ENCODE data around the gene THEMIS. TPM values are rescaled to one million over a fixed set of nuclear protein-coding genes. Genes with fewer than 3 reads are reported as not detected.

The THEMIS gene
- total RNA-seq, 1 donor from 2014 or later = 0.37 TPM

DNA sequence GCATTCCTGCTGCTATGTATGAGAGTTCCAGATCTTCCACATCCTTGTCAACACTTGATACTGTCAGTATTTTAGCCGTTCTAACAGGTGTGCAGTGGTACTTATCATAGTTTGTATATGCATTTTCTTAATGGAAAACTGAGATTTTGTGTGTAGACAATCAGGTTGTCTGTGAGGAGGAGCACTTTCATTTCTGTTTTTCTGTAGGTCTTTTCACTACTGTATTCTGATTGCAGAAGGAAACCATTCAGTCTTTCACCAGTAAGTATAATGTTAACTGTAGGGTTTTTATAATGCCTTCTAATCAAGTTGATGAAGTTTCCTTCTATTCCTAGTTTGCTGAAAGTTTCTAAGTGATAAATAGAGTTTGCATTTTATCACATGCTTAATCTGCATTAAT is 216.4 kb downstream of the THEMIS start:
- ATAC-seq = no peak
- intact Hi-C loops (cut with micrococcal nuclease) = no loop called here
- DNase-seq = no peak

All from left ventricle myocardium superior (tissue), 1 donor.